GM21737 (cell line): ENCODE data around the gene SORBS1.

ENCODE experiments used
- ATAC-seq: cut with Tn5 transposase; IDR thresholded peaks from one replicate; pipeline ENCODE4 v1.9.1; 2021; ENCODE audit warnings: mild to moderate bottlenecking, moderate library complexity; ENCODE audit not compliant: unreplicated experiment

The SORBS1 gene

GRCh38 chr10:95542330-95542729 lies 18.8 kb downstream of the SORBS1 start:
- no peak for ATAC-seq

GRCh38 chr10:95540514-95541052 lies 20.6 kb downstream of the SORBS1 start:
- no peak for ATAC-seq

- no peak for ATAC-seq
Measured at GRCh38 chr10:95539560-95540284, 21.4 kb downstream of the SORBS1 start.

- ATAC-seq: no peak
Measured at GRCh38 chr10:95538412-95538811, 22.8 kb downstream of the SORBS1 start.

- ATAC-seq: no peak
Measured at GRCh38 chr10:95537542-95537927, 23.6 kb downstream of the SORBS1 start.

- no peak for ATAC-seq
Measured at GRCh38 chr10:95536894-95537541, 24.2 kb downstream of the SORBS1 start.

GRCh38 chr10:95536017-95536416 lies 25.2 kb downstream of the SORBS1 start:
- no peak for ATAC-seq

- ATAC-seq: no peak
Measured at GRCh38 chr10:95535526-95535925, 25.6 kb downstream of the SORBS1 start.

- no peak for ATAC-seq
Measured at GRCh38 chr10:95533590-95533989, 27.6 kb downstream of the SORBS1 start.

GRCh38 chr10:95532536-95532935 lies 28.6 kb downstream of the SORBS1 start:
- ATAC-seq: no peak

- no peak for ATAC-seq
Measured at GRCh38 chr10:95531994-95532399, 29.2 kb downstream of the SORBS1 start.

- ATAC-seq: no peak
Measured at GRCh38 chr10:95531058-95531809, 29.9 kb downstream of the SORBS1 start.

- ATAC-seq: no peak
Measured at GRCh38 chr10:95530561-95530960, 30.6 kb downstream of the SORBS1 start.

- no peak for ATAC-seq
Measured at GRCh38 chr10:95530029-95530428, 31.1 kb downstream of the SORBS1 start.

GRCh38 chr10:95526044-95526443 lies 35.1 kb downstream of the SORBS1 start:
- no peak for ATAC-seq

- ATAC-seq: no peak
Measured at GRCh38 chr10:95525033-95525418, 36.1 kb downstream of the SORBS1 start.

GRCh38 chr10:95524358-95525032 lies 36.7 kb downstream of the SORBS1 start:
- no peak for ATAC-seq

- ATAC-seq: no peak
Measured at GRCh38 chr10:95522117-95522516, 39.1 kb downstream of the SORBS1 start.

GRCh38 chr10:95520617-95521016 lies 40.6 kb downstream of the SORBS1 start:
- no peak for ATAC-seq

- no peak for ATAC-seq
Measured at GRCh38 chr10:95518455-95519452, 42.4 kb downstream of the SORBS1 start.
